ENCODE results near the gene BCL2. TPM values are rescaled to one million over a fixed set of nuclear protein-coding genes. Genes with fewer than 3 reads are reported as not detected.

The BCL2 gene
- total RNA-seq, 1 experiment from 2014 or later, result 12.2 TPM

DNA sequence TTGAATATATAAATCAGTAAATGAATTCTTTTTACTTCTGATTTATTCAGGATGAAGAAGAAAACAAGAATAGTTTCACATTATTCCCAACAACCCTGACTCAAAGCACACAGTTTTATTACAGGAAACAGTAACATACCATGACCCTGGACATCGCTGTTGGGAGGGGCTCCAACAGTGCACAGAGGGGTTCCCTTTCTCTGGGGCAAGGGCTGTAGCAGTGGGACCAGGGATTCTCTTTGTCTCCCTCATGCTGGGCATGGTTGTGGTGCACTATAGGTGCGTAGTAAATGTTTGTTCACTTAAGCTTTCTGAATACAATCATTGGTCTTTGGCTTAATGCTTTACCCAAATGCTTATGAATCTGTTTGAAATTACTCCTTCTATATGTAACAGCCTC lies 189.4 kb downstream of the BCL2 start:
- no peak for DNase-seq (ENCODE audit: extremely low read depth, low read depth)

DNA sequence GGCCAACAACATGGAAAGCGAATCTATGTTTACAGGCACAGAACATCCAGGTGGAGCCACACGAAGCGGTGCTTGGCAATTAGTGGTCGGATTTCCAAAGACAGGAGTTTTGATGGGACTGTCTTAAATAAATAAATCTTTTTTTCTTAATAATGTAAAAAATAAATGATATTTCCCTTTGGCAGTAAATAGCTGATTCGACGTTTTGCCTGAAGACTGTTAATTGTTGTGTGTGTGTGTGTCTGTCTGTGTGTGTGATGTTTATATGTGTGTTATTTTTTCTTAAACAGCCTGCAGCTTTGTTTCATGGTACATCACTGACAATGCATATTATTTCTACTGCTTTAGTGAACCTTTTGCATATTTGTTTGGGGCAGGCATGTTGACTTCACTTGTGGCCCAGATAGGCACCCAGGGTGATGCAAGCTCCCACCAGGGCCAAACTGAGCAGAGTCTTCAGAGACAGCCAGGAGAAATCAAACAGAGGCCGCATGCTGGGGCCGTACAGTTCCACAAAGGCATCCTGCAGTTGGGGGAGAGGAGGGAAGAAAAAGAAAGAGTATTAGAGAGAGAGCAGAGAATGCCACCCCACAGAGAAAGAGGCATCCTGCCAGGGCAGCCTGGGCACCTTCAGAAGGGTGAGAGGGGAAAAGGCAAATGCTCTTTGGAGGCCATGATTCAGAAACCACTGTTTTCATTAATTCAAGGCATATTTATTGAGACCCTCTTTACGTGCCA lies 191.2 kb downstream of the BCL2 start:
- DNase-seq (ENCODE audit: extremely low read depth, low read depth), result no peak

DNA sequence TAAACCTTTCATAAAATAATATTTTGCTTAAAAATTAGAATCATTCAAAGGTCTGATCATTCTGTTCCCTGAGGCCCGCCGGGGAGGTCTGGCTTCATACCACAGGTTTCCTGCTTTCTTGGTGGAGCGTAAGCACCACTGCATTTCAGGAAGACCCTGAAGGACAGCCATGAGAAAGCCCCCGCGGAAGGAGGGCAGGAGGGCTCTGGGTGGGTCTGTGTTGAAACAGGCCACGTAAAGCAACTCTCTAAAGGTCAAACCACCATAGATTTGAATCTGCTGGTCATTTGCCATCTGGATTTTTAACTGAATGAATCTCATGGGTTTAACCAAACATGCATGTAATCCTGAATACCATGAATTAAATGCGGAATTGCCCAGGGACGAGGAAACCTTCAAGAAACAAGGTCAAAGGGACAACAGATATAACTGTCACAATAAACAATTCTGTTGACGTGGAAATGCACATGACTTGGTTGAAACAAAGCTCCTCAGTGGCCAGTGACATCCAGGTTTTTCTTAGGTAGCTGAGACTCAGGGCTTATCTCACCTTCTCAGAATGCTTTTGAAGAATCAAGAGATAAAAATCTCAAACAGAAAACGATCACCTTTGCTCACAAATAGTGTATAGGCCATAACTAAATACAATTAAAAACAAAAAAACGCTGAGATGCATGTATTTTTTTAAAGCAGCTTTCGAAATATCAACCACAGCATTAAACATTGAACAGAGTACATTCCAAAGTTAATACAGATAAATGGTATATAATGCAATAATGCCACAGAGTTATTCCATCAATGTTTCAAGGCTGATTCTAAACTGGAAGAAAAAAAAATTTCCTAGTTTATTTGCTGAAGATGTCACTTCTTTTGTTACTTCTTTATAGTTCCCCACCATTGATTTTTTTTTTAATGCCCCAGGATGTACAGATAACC lies 193.2 kb downstream of the BCL2 start:
- no peak for DNase-seq (ENCODE audit: extremely low read depth, low read depth)

DNA sequence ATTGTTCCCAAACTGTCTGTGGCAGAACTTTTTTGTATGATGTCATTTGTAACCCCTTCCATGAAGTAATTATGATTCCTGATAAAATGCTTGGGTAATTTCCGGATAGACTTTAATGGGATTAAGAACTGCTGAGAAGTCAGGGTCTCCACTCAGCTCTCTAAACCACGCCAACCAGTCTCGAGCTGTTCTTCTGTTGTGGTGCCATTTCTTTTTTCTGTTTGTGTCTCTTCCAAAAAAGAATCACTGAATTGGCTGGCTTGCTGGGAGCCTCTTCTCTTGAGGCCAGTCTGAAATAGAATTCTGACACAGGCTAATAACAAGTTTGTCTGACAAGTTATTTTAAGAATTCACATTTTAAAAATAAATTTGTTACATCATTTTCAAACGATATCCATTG lies 198.9 kb downstream of the BCL2 start:
- no peak for DNase-seq (ENCODE audit: extremely low read depth, low read depth)

DNA sequence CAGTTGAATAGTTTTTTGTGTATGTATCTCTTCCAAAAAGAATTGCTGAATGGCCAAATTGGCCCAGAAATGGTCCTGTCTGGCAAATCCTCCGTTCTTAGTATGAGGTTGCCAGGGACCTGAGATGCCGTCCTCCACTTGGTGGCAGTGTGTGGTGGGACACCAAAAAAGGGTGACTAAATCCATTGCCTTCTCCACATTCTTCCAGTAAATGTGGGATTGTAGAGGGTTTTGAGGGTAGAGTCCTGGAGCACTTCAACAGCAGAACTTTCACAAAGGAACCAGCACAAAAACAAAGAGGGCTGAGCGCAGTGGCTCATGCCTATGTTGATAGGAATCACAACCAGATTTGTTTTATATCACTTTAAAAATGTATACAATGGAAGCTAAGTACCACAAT lies 199.9 kb downstream of the BCL2 start:
- peak; percentile 19 for DNase-seq (ENCODE audit: extremely low read depth, low read depth)

DNA sequence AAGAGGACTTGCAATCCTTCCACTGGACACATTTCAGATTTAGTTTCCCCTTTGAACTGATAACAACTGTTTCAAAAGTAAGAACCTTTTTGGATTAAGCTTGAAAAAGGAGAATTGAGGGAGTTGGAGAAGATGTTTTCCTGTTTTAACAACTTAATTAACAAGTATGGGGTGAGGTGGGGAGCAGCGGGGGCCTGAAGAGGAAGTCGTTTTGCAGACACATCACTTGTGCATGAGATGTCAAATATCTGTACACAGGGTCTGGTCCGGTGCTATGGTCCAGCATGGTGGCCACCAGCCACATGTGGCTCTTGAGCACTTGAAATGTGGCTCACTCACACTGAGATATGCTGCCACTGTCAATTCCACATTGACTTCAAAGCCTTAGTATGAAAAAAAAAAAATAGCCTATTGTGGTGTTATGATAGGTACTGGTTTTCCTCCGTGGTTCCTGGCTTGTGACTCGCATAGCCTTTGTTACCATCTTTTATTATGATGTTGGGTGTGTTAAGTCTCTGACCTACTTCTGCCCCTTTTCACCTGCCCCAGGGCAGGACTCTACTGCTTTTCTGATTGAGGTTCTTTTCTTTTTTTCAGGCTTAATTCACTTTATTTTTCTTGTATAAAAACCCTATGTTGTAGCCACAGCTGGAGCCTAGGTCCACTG lies 205.5 kb downstream of the BCL2 start:
- no peak for DNase-seq (ENCODE audit: extremely low read depth, low read depth)

DNA sequence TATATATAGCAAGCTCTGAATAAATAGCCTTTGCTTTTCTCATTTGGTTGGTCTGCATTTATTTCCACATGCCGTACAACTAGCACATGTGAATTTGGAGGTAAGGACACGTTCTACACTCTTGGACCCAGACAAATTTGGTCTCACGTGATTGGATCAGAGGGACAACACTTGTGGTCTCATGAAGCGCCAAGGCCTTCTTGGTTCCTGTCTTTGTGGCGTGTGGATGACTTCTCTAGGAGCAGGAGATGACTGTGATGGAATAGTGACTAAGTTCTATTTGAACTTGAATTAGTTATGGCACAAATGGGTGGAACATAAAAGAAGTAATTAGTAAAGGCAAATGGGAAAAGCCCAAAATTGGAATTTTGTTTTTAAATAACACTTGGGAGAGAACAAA lies 206.9 kb downstream of the BCL2 start:
- DNase-seq (ENCODE audit: extremely low read depth, low read depth), result no peak

DNA sequence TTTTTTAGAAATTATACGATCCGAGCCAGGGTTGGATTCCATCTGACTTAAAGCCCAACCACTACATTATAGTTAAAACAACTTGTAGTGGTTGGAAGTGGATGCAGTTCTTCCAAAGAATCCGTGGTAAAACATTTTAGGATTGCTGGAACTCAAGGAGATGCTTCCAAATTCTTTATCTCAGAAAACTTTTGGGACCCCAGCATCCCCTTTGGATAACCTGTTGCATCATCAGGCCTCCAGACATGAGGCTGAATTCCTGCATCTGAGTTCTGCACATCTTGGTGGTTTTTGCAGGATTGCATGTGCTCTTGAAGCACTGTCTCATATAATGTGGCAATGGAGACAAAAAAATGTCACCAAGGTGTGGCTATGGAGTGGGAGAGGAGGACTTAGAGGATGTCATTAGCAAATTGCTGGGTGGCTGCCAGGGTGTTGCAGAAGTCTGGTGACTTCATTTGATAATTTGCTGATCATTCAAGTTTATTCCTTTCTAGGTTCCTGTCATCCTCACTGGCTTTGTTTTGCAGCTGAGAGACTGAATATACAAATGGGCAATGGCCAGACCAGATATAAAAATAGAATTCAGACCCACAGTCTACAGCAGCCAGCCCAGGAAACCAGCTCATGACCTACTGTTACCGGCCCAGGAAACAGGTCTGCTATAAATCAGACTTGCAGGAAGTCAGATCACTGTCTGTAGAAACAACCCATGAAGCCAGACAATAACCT lies 207.7 kb downstream of the BCL2 start:
- DNase-seq (ENCODE audit: extremely low read depth, low read depth), result no peak

DNA sequence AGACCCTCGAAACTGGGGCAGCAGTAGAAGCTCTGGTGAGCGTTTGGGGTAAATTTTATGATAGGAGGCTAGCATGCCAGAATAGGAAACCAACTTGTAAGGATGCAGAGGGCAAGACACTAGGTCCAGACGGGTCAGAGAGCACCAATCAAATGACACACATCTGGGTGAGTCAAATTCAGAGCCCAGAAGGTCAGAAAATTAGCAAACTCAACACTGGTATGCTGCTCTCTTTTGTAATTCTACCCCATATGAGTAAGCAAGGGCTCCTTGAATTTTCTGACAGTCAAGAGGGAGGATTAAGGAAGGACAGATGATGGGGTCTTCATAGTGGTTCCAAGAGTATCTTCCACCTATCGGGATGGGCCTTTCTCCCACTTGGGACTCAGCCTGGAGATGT lies 209.8 kb downstream of the BCL2 start:
- DNase-seq (ENCODE audit: extremely low read depth, low read depth), result no peak

DNA sequence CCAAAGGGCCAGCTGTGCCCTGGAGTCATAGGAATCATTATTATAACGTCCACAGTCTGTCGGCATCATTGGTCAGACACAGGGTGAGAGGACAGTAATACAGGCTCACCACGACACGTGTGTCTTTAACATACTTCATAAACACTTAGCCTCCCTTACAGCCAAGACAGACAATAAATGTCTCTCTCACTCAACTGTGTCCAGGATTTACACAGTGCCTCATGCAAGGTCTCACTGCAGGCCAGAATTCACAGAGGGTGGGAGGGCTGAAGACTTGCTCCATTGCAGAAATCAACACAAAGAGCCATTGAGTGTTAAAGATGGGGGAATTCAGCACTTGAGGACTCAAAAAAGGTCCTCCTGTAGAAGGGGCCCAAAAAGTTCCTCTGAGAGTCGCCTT lies 210.5 kb downstream of the BCL2 start:
- no peak for DNase-seq (ENCODE audit: extremely low read depth, low read depth)

DNA sequence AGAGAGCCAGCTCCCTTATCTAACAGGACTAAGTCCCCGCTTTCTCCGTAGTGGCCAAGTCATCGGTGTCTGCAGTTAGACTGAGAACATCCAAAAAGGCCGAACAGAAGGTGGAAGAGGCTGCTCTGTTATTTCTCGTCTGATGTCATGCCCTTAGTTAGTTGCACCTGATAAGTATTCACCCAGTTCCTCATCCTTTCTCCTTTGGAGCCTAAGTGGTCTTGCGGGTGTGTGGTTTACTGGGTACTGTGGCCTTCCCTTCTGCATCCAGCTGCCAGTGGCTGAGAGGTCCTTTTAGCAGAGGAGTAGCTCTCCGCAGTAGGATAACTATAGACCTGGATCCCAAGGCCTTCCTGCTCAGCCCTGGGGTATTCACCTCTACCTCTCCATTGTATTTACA lies 211.6 kb downstream of the BCL2 start:
- no peak for DNase-seq (ENCODE audit: extremely low read depth, low read depth)

DNA sequence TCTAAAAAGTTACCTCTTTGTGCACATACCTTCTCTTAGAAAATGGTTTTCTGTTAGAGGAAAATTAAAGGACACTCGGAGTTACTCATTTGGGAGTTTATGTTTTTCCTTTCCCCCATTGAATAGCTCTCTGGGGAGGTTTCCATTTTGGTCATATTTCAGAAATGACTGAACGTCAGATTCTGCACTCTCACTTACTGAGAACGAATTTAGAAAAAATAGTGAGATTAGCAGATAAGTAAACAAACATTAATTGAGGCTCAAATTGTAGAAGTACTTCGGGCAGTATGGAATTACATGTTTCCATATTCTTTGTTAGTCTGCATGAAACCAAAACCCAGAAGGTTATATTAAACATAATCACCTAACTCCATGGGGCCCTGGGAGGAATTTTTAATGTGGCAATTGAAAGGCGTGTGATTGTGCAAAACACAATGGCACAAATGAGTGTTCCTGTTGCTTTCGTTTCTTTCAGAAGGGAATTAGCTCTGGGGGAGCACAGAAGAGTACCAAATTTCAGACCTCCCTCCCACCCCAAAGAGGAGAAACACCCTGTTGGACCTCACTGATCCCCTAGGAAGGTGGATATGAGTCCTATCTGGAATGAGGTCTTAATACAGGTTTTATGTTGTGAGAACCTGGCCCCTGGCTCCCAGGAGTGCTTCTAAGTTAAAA lies 212.3 kb downstream of the BCL2 start:
- no peak for DNase-seq (ENCODE audit: extremely low read depth, low read depth)

DNA sequence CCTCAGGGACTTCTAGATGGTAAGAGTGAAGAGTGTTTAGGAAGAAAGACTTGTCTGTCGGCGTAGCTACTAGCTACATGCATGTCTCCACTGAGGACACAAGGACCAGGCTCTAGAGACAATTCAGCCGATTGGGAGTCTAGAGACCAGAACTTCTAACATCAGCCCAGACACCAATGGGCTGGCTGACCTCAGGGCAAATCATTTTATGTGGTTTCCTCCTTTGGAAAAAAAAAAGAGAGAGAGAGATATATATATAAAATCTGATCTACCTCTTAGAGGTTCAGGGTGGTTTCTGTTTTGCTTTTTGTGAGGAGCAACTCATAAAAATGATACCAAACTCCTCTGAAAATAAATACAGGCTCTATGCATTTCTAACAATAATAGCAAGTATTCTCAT lies 212.8 kb downstream of the BCL2 start:
- no peak for DNase-seq (ENCODE audit: extremely low read depth, low read depth)

DNA sequence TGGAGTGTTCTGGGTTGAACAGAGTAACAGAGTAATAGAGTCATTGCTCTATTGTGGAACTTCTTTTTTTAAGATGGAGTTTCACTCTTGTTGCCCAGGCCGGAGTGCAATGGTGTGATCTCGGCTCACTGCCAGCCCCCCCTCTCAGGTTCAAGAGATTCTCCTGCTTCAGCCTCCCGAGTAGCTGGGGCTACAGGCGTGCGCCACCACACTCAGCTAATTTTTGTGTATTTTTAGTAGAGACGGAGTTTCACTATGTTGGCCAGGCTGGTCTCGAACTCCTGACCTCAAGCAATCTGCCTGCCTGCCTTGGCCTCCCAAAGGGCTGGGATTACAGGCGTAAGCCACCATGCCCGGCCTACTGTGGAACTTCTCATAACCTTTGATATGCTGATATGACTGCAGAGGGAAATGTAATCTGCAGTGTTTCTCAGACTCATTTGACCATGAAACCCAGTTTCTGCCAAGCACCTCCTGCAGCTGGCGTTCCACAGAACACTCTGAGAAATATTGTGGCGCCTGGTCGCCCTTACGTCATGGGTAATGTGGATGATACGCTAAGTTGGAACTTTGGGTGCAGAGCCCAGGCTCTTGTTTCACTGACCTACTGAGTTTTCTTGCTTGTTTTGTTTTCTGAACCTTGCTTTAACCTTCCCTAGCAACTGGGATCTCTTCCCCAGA lies 213.8 kb downstream of the BCL2 start:
- no peak for DNase-seq (ENCODE audit: extremely low read depth, low read depth)

DNA sequence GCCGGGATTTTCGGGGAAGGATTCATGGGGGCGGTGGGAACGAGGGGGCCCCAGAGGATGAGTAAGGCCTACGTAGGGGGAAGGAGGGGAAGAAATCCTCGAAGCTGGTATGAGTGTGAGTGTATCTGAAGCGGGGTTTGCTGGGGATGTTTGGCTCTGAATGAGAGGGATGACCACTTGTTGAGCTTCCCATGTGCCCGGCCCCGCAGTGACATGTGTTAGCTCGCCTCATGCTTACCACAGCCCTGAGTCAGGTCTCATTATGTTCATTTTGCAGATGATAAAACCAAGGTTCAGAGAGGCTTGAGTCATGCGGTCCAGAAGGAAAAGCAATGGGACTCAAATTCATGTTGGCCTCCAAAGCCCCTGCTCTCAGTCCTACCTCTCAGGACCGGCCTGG lies 214.7 kb downstream of the BCL2 start:
- no peak for DNase-seq (ENCODE audit: extremely low read depth, low read depth)

DNA sequence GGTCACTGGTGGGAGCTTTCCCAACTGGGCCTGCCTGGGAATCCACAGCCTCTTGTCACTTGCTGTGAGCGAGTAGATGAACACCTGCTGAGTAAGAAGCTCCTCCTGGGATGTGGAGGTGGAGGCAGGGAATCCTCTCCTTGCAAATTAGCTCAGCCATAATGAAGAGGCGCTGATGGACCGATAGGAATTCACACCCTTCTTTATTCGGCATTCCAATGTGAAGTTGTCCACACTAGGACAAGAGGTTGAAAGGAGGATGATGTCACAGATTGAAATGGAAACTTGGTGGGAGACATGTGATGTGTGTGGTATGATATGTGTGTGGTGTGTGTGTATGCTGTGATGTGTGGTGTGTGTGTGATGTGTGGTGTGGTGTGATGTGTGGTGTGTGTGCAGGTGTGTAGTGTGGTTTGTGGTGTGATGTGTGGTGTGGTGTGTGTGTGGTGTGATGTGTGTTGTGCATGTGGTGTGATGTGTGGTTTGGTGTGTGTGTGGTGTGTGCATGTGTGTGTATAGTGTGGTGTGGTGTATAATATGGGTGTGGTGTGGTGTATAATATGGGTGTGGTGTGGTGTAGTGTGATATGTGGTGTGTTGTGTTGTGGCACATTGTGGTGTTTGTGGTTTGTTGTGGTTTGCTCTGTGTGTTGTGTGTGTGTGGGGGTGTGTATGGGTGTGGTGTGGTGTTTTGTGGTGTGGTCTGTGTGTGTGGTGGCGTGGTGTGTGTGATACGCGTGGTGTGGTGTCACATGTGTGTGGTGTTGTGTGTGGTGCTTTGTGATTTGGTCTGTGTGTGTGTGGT lies 216.4 kb downstream of the BCL2 start:
- DNase-seq (ENCODE audit: extremely low read depth, low read depth), result no peak

DNA sequence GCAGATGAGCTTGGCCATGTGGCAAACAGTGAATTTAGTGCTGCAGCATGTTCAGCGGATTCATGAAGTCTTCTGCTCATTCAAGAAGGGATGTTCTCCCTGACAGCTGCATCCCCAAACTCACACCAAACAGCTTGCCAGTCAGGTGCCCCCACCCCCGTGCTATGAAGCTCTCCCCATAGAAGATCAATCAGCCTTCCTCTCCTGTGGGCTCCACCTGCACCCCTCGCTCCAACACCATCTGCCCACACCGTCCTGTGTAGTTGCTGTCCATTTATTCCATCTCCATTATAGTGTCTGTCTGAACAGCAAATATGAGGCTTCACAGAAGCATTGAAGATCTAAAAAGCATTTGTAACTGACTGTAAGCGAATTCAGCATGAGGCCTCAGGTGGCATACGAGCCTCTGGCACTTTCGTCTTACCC lies 218.9 kb downstream of the BCL2 start:
- no peak for DNase-seq (ENCODE audit: extremely low read depth, low read depth)

DNA sequence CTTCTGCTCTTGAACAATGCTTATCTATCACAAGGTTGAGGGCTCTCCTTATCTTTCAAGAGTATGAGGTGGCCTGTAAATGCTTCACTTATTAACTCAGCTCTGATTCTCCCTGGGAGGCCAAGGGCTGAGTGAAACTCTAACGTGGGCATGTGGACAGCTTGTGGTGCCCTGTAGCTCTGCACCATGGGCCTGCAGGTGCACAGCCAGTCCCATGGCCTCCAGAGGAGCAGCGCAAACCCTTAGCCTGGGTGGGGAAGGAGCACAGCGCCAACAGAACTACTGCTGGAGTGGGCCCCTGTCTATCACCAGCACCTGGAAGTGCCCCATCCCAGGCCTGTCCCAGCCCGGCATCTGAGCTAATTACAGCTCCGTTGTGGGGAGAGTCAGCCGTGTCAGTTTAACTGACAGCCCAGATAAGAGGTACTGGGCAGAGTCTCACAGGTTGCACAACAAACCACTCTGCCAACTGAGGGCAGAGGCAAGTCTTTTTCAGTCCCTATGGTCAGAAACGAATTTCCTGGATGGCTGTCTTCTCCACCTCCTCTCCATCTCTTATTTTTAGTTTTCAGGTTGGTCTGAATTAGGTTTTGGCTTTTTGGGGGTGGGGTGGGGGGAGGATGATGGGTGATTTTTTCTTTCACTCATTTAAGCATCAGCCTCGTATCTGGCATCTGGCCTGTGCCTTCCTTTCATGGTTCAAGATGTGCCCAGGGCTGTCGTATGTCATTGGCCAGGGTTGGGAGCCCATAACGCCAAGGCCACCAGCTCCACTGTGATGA lies 219.5 kb downstream of the BCL2 start:
- no peak for DNase-seq (ENCODE audit: extremely low read depth, low read depth)

All from NCI-H460 (cell line).